Neural crest cell (in vitro differentiated cells): ENCODE data around the gene PREX1. TPM values are rescaled to one million over a fixed set of nuclear protein-coding genes. Genes with fewer than 3 reads are reported as not detected.
"Not testable (repeated sequence)": the region's sequence is repeated elsewhere in the genome, so short reads cannot be mapped to it uniquely, and the experiment has no call there.

Experiments
- DNase-seq: peaks from one replicate; pipeline ENCODE4 v3.0.0; 2021; ENCODE audit warnings: low read depth, mixed read lengths, low spot score
- H3K27ac Mint-ChIP-seq: one replicate; pipeline ENCODE4 v1.8.0; 2021; ENCODE audit warnings: mild to moderate bottlenecking, mixed read lengths; ENCODE audit not compliant: unreplicated experiment
- H3K27me3 Mint-ChIP-seq: 2 replicates; pipeline ENCODE4 v1.8.0; 2021; ENCODE audit warnings: low read depth, mild to moderate bottlenecking, mixed read lengths
- H3K36me3 Mint-ChIP-seq: 2 replicates; pipeline ENCODE4 v1.8.0; 2021; ENCODE audit warnings: low read depth, mild to moderate bottlenecking, mixed read lengths
- H3K4me1 Mint-ChIP-seq: 2 replicates; pipeline ENCODE4 v1.8.0; 2021; ENCODE audit warnings: mixed read lengths
- H3K4me3 Mint-ChIP-seq: one replicate; pipeline ENCODE4 v1.8.0; 2021; ENCODE audit warnings: mild to moderate bottlenecking, mixed read lengths
- H3K9me3 Mint-ChIP-seq: 2 replicates; pipeline ENCODE4 v1.8.0; 2021; ENCODE audit warnings: mixed read lengths
- total RNA-seq: library from RNA; stranded (reverse); gene quantifications from 2 replicates; pipeline ENCODE4 v1.2.1, GENCODE V29; 2021
- TF ChIP-seq, protein P1 (sequence below): fragments of 200-600 bp; sonication (generic); conservative IDR thresholded peaks from 2 replicates; pipeline ENCODE4 v1.5.0; 2021; ENCODE audit warnings: antibody characterized with exemption, mild to moderate bottlenecking

The PREX1 gene
- total RNA-seq, 1 donor from 2014 or later = 72.4 TPM

DNA sequence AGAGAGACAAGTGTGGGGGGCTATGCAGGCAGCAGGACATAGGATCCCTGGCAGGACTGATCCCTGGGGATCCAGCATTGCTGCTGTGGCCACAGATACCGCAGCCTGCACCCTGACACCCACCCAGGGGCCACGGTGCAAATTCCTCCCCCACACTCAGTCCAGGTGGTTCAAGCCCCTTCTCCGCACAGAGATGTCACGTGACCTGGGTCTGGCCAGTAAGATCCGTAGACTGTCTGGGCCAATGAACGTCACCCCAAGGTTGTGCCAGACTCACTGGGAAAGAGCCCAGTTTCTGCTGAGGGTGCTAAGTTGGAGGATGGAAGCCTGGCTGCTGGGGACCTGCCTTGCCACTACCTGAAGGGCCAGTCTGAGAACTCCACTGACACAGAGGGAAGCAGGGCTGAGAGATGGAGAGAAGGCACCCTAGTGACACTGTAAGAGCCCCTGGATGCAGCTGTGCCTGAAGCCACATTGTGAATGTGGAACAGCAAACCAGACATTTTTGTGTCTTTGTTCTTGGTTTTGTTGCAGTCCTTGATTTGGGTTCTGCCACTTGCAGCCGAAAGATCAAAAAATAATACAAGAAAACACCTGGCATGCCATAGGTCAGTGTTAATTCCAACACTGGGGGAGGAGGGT lies 228.6 kb downstream of the PREX1 start:
- H3K27me3 Mint-ChIP-seq = peaks cover 2% of the 10 kb centered on the region

DNA sequence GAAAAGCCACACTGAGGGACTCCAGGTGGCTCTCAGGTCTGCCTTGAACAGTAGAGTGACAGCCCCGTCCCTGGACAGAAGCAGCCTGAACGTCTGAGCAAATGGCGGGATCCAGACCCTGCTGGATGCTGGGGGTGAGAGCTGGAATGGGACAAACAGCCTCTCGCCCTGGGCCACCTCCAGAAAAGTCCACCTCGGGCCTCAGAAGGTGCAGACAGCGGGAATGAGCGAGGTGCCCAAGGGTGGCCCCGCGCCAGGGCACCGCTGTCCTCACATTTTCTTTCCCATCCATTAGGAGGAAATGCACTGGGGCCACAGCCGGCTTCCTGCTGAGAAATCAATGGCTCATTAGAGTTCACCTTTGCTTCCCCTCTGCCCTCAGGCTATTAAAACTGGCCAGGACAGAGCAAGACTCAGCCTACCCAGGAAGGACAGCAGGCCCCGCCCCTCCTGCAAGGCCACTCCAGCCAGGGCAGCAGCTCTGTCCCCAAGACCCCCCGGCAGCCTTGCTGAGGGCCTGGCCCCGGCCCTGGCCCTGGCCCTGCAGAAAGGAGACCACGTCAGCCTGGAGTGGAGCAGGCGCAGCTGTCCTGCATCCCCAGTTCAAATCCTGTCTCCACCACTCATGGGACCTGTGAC lies 229.4 kb downstream of the PREX1 start:
- H3K4me3 Mint-ChIP-seq, H3K36me3 Mint-ChIP-seq, H3K27ac Mint-ChIP-seq, H3K27me3 Mint-ChIP-seq, H3K9me3 Mint-ChIP-seq, DNase-seq: not testable (repeated sequence)
- peaks cover 14% of the 10 kb centered on the region for H3K4me1 Mint-ChIP-seq

More for the DNA sequence above, 228.6 kb downstream of the PREX1 start:
- no peaks in the 10 kb centered on the region for H3K9me3 Mint-ChIP-seq
- no peak overlapping the region for H3K4me3 Mint-ChIP-seq
- no peaks in the 10 kb centered on the region for H3K36me3 Mint-ChIP-seq
- TF ChIP-seq, protein P1, sequence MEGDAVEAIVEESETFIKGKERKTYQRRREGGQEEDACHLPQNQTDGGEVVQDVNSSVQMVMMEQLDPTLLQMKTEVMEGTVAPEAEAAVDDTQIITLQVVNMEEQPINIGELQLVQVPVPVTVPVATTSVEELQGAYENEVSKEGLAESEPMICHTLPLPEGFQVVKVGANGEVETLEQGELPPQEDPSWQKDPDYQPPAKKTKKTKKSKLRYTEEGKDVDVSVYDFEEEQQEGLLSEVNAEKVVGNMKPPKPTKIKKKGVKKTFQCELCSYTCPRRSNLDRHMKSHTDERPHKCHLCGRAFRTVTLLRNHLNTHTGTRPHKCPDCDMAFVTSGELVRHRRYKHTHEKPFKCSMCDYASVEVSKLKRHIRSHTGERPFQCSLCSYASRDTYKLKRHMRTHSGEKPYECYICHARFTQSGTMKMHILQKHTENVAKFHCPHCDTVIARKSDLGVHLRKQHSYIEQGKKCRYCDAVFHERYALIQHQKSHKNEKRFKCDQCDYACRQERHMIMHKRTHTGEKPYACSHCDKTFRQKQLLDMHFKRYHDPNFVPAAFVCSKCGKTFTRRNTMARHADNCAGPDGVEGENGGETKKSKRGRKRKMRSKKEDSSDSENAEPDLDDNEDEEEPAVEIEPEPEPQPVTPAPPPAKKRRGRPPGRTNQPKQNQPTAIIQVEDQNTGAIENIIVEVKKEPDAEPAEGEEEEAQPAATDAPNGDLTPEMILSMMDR = no peak
- no peak overlapping the region for H3K27ac Mint-ChIP-seq
- H3K4me1 Mint-ChIP-seq = peaks cover 14% of the 10 kb centered on the region
- DNase-seq = no peak

DNA sequence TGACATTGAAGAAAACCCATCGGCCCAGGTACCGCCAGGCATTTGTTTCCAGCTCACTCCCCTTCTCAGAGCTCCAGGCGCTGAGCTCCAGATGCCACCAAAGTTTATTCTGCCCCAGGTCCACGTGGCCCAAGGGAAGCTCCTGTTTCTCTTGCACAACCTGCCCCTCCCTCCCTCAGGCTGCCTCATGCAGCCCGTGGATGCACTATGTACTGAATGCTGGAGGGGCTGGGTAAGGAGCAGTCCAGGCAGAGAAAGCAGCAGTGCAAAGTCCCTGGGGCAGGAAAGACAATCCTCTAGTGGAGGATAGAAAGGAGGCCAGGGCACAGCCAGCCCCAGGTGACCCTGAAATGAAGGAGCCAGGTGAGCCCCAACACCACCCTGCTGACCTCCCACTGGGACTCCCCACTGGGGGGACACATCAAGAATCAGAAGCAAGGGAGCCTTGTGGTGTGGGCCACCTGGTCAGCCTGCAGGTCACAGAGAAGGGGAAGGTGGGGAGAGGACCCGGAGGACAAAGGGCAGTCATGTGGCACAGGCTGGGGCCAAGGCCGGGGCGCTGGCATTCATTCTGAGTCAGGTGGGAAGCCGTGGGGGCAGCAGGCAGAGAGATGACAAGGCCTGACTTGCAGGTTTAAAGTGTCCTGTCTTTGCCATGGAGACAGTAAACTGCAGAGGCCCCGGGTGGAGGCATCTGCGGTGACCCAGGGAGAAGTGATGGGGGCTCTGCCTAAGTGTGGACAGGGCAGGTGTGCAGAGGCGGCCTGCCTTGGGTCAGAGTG lies 230.1 kb downstream of the PREX1 start:
- peak overlapping the region; percentile 72 for H3K27ac Mint-ChIP-seq
- peaks cover 14% of the 10 kb centered on the region for H3K4me1 Mint-ChIP-seq
- H3K27me3 Mint-ChIP-seq = peaks cover 2% of the 10 kb centered on the region
- H3K36me3 Mint-ChIP-seq = no peaks in the 10 kb centered on the region
- DNase-seq = no peak
- H3K4me3 Mint-ChIP-seq = no peak overlapping the region
- TF ChIP-seq, protein P1 = no peak
- H3K9me3 Mint-ChIP-seq = no peaks in the 10 kb centered on the region

DNA sequence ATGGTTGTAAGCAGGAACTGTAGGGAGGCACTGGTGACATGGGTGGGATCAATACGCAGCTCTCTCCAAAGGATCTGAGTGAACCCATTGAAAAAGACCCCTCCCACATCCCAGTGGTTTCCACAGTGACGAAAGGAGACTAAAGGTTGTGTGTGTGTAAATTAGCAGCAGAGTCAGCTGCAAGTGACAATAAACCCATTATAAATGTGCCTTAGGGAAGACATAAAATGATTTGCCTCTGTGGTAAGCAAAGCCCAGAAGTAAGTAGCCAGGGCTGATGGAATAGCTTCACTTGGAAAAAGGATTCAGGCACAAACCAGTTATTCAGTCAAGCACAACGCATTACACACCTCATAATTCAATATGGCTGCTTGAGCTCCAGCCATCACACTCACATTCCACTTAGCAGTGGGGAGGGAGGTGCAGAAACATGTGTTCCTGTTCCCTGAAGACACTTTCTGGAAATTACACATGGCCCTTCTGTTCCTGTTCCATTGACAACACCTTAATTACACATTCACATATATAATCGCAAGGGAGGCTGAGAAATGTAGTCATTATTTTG lies 231.4 kb downstream of the PREX1 start:
- peaks cover 14% of the 10 kb centered on the region for H3K4me1 Mint-ChIP-seq
- TF ChIP-seq, protein P1 = no peak
- no peaks in the 10 kb centered on the region for H3K36me3 Mint-ChIP-seq
- DNase-seq = no peak
- H3K4me3 Mint-ChIP-seq = no peak overlapping the region
- no peak overlapping the region for H3K27ac Mint-ChIP-seq
- no peaks in the 10 kb centered on the region for H3K9me3 Mint-ChIP-seq
- H3K27me3 Mint-ChIP-seq = peaks cover 2% of the 10 kb centered on the region

- peaks cover 14% of the 10 kb centered on the region for H3K4me1 Mint-ChIP-seq
- H3K27ac Mint-ChIP-seq = no peak overlapping the region
- H3K27me3 Mint-ChIP-seq = no peaks in the 10 kb centered on the region
These were observed 232.1 kb downstream of the PREX1 start for GRCh38 chr20:48595495-48596333.

More at GRCh38 chr20:48595495-48596333, 232.1 kb downstream of the PREX1 start:
- no peaks in the 10 kb centered on the region for H3K36me3 Mint-ChIP-seq
- TF ChIP-seq, protein P1 = no peak
- no peak for DNase-seq
- no peaks in the 10 kb centered on the region for H3K9me3 Mint-ChIP-seq
- no peak overlapping the region for H3K4me3 Mint-ChIP-seq
